Measurements from ENCODE around the gene CTSD. TPM values are rescaled to one million over a fixed set of nuclear protein-coding genes. Genes with fewer than 3 reads are reported as not detected.

Gene CTSD
- total and polyA plus RNA-seq, 2 experiments from 2014 or later, result 67.1 to 251 TPM

GRCh38 chr11:1714908-1715885 is 48.5 kb downstream of the CTSD start:
- H3K27ac Mint-ChIP-seq, result no peak overlapping the region

More at GRCh38 chr11:1714908-1715885, 48.5 kb downstream of the CTSD start:
- ATAC-seq, result no peak
- Histone ChIP-seq H3K4me3 (no peak overlapping the region), H3K4me1 (ENCODE audit: insufficient read depth) (no peaks in the 10 kb centered on the region), H2AFZ (no peak overlapping the region), H3F3A (replicated peaks; ENCODE audit: low read depth) (no peaks in the 10 kb centered on the region), H3K27ac (ENCODE audit: low read depth) (no peak overlapping the region), H3K79me2 (replicated peaks; ENCODE audit: insufficient read depth) (no peaks in the 10 kb centered on the region), H3K4me2 (no peak overlapping the region), H3K36me3 (ENCODE audit: insufficient read depth) (no peaks in the 10 kb centered on the region), H3K27me3 (ENCODE audit: insufficient read depth) (no peaks in the 10 kb centered on the region), H3K9me2 (ENCODE audit: insufficient read depth) (no peaks in the 10 kb centered on the region), H4K20me1 (replicated peaks; ENCODE audit: insufficient read depth) (peaks cover 3% of the 10 kb centered on the region; the same call in 1 of the 2 replicates)
- H3K4me1 Mint-ChIP-seq, result no peaks in the 10 kb centered on the region
- H3K27me3 Mint-ChIP-seq (ENCODE audit: insufficient read depth, low read depth, poor library complexity), result peaks cover 3% of the 10 kb centered on the region
- no peak for DNase-seq (ENCODE audit: low spot score)
- H3K4me3 Mint-ChIP-seq, result no peak overlapping the region
- H3K9me3 Mint-ChIP-seq, result no peaks in the 10 kb centered on the region
- H3K36me3 Mint-ChIP-seq (ENCODE audit: low read depth), result no peaks in the 10 kb centered on the region
- no peak for TF ChIP-seq POLR2AphosphoS5 (IDR thresholded peaks at IDR 0.05; ENCODE audit: low read depth)
- TF ChIP-seq ZNF462 (CRISPR knock-in tag; IDR thresholded peaks at IDR 0.05), result no peak
- no peak for TF ChIP-seq REST (IDR thresholded peaks at IDR 0.05; ENCODE audit: unreplicated experiment)
- no peak for TF ChIP-seq NANOG (IDR thresholded peaks at IDR 0.05; ENCODE audit: borderline replicate concordance)
- no peak for TF ChIP-seq CTCF (conservative IDR thresholded peaks at IDR 0.05; ENCODE audit: low read depth in 2 of 2)
- no peak for TF ChIP-seq ETS1 (IDR thresholded peaks at IDR 0.05)
- no peak for TF ChIP-seq ZNF114 (CRISPR knock-in tag; IDR thresholded peaks at IDR 0.05)
- TF ChIP-seq EZH2phosphoT487 (IDR thresholded peaks at IDR 0.05; ENCODE audit: unreplicated experiment), result no peak

Measured in GM23338 (cell line).